GM23338 (cell line): ENCODE measurements around the gene MYMX. TPM values are rescaled to one million over a fixed set of nuclear protein-coding genes. Genes with fewer than 3 reads are reported as not detected.

Experiments used
- ATAC-seq: fragments of 200-7000 bp; cut with Tn5 transposase; 3 replicates; pipeline ENCODE4 v1.9.1; 2020
- DNase-seq: peaks from one replicate; pipeline ENCODE4 v3.0.0-alpha.2; 2015; ENCODE audit warnings: low spot score
- H2AFZ ChIP-seq: fragments of 200-600 bp; sonication (generic); 2 replicates; pipeline ENCODE4 v1.8.0; 2016; ENCODE audit warnings: antibody characterized with exemption, mild to moderate bottlenecking, moderate library complexity
- H3F3A ChIP-seq: fragments of 200-600 bp; sonication (generic); replicated peaks from 2 replicates; pipeline ENCODE4 v1.8.0; 2017; ENCODE audit warnings: antibody characterized with exemption, mixed run types, low read depth
- H3K27ac ChIP-seq: fragments of 200-600 bp; sonication (generic); 2 replicates; pipeline ENCODE4 v1.6.1; 2016; ENCODE audit warnings: low read depth
- H3K27me3 ChIP-seq: fragments of 200-600 bp; sonication (generic); 2 replicates; pipeline ENCODE4 v1.8.0; 2016; ENCODE audit warnings: mild to moderate bottlenecking, mixed run types, moderate library complexity; ENCODE audit not compliant: insufficient read depth
- H3K36me3 ChIP-seq: fragments of 200-600 bp; sonication (generic); 2 replicates; pipeline ENCODE4 v1.8.0; 2016; ENCODE audit warnings: mild to moderate bottlenecking; ENCODE audit not compliant: insufficient read depth
- H3K4me1 ChIP-seq: fragments of 200-600 bp; sonication (generic); 2 replicates; pipeline ENCODE4 v1.8.0; 2016; ENCODE audit warnings: mild to moderate bottlenecking, moderate library complexity; ENCODE audit not compliant: insufficient read depth
- H3K4me2 ChIP-seq: fragments of 200-600 bp; sonication (generic); 2 replicates; pipeline ENCODE4 v1.7.1; 2017; ENCODE audit warnings: mixed run types
- H3K4me3 ChIP-seq: fragments of 200-600 bp; sonication (generic); 2 replicates; pipeline ENCODE4 v1.6.1; 2016; ENCODE audit warnings: mixed run types
- H3K79me2 ChIP-seq: fragments of 200-600 bp; sonication (generic); replicated peaks from 2 replicates; pipeline ENCODE4 v1.8.0; 2017; ENCODE audit warnings: mild to moderate bottlenecking; ENCODE audit not compliant: insufficient read depth
- H3K9me2 ChIP-seq: fragments of 200-600 bp; sonication (generic); 2 replicates; pipeline ENCODE4 v1.8.0; 2017; ENCODE audit not compliant: insufficient read depth
- H4K20me1 ChIP-seq: fragments of 200-600 bp; sonication (generic); replicated peaks from 2 replicates; pipeline ENCODE4 v1.8.0; 2017; ENCODE audit warnings: mild to moderate bottlenecking; ENCODE audit not compliant: insufficient read depth
- H3K27ac Mint-ChIP-seq: 2 replicates; pipeline ENCODE4 v1.8.0; 2020; ENCODE audit warnings: inconsistent platforms, mild to moderate bottlenecking, moderate library complexity, mixed read lengths
- H3K27me3 Mint-ChIP-seq: 3 replicates; pipeline ENCODE4 v1.8.0; 2022; ENCODE audit warnings: low read depth, mild to moderate bottlenecking, moderate library complexity, mixed read lengths, inconsistent platforms; ENCODE audit not compliant: insufficient read depth, poor library complexity
- H3K36me3 Mint-ChIP-seq: 3 replicates; pipeline ENCODE4 v1.8.0; 2021; ENCODE audit warnings: low read depth, mild to moderate bottlenecking, inconsistent platforms, moderate library complexity, mixed read lengths
- H3K4me1 Mint-ChIP-seq: 3 replicates; pipeline ENCODE4 v1.8.0; 2020; ENCODE audit warnings: mild to moderate bottlenecking, inconsistent platforms, mixed read lengths
- H3K4me3 Mint-ChIP-seq: 3 replicates; pipeline ENCODE4 v1.8.0; 2021; ENCODE audit warnings: moderate library complexity, mild to moderate bottlenecking, inconsistent platforms, mixed read lengths
- H3K9me3 Mint-ChIP-seq: 3 replicates; pipeline ENCODE4 v1.8.0; 2020; ENCODE audit warnings: moderate library complexity, mild to moderate bottlenecking, inconsistent platforms, mixed read lengths
- EZH2 ChIP-seq: fragments of 200-600 bp; sonication (generic); IDR thresholded peaks from one replicate; pipeline ENCODE4 v1.8.0; 2017; ENCODE audit warnings: antibody characterized with exemption, mild to moderate bottlenecking, low read depth; ENCODE audit not compliant: unreplicated experiment
- JUNB ChIP-seq: IDR thresholded peaks from one replicate; pipeline ENCODE4 v1.6.1; 2016; ENCODE audit warnings: antibody characterized with exemption; ENCODE audit not compliant: unreplicated experiment
- POLR2AphosphoS5 ChIP-seq: IDR thresholded peaks from 2 replicates; pipeline ENCODE4 v1.6.1; 2016; ENCODE audit warnings: antibody characterized with exemption, low read depth
- STAT1 ChIP-seq: IDR thresholded peaks from one replicate; pipeline ENCODE4 v1.6.1; 2016; ENCODE audit warnings: antibody characterized with exemption; ENCODE audit not compliant: unreplicated experiment
- ZNF331 ChIP-seq: fragments of 250-450 bp; sonication (Bioruptor Pico); IDR thresholded peaks from 2 replicates; pipeline ENCODE4 v1.5.0; 2020; ENCODE audit warnings: low read depth, mild to moderate bottlenecking, moderate library complexity
- polyA plus RNA-seq: library from polyadenylated mRNA; unstranded; fragments of >200 nt; fragmentation: Nextera tagmentation; extraction: Ambion mirVana; gene quantifications from 2 replicates; pipeline ENCODE4 v1.2.1, GENCODE V29; 2016
- total RNA-seq: library from RNA; depleted of rRNA; stranded (reverse); fragments of >200 nt; shearing (Covaris generic); gene quantifications from 2 replicates; pipeline ENCODE4 v1.2.3, GENCODE V29; 2014
- TF ChIP-seq, protein P1 (sequence below): fragments of 250-450 bp; sonication (Bioruptor Pico); IDR thresholded peaks from 2 replicates; pipeline ENCODE4 v1.5.0; 2020; ENCODE audit warnings: mild to moderate bottlenecking, moderate library complexity
- TF ChIP-seq, protein P2 (sequence below): IDR thresholded peaks from 2 replicates; pipeline ENCODE4 v1.6.1; 2016; ENCODE audit warnings: antibody characterized with exemption

Gene MYMX
- total and polyA plus RNA-seq, 2 experiments from 2014 or later: 2.8 to 7.1 TPM

DNA sequence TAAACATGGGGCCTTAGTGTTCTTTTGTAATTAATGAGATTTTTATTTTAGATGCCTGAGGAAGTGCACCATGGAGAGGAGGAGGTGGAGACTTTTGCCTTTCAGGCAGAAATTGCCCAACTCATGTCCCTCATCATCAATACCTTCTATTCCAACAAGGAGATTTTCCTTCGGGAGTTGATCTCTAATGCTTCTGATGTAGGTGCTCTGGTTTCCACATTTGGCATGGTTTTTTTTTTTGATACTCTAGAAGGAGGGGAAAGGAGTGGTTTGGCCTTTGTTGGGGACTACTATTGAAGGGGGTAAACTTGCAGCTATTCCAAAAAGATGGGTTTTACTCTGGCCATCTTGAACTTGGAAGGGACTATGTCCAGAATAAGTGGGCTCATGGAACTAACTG lies 31.9 kb downstream of the MYMX start (continued):
- TF ChIP-seq, protein P1, sequence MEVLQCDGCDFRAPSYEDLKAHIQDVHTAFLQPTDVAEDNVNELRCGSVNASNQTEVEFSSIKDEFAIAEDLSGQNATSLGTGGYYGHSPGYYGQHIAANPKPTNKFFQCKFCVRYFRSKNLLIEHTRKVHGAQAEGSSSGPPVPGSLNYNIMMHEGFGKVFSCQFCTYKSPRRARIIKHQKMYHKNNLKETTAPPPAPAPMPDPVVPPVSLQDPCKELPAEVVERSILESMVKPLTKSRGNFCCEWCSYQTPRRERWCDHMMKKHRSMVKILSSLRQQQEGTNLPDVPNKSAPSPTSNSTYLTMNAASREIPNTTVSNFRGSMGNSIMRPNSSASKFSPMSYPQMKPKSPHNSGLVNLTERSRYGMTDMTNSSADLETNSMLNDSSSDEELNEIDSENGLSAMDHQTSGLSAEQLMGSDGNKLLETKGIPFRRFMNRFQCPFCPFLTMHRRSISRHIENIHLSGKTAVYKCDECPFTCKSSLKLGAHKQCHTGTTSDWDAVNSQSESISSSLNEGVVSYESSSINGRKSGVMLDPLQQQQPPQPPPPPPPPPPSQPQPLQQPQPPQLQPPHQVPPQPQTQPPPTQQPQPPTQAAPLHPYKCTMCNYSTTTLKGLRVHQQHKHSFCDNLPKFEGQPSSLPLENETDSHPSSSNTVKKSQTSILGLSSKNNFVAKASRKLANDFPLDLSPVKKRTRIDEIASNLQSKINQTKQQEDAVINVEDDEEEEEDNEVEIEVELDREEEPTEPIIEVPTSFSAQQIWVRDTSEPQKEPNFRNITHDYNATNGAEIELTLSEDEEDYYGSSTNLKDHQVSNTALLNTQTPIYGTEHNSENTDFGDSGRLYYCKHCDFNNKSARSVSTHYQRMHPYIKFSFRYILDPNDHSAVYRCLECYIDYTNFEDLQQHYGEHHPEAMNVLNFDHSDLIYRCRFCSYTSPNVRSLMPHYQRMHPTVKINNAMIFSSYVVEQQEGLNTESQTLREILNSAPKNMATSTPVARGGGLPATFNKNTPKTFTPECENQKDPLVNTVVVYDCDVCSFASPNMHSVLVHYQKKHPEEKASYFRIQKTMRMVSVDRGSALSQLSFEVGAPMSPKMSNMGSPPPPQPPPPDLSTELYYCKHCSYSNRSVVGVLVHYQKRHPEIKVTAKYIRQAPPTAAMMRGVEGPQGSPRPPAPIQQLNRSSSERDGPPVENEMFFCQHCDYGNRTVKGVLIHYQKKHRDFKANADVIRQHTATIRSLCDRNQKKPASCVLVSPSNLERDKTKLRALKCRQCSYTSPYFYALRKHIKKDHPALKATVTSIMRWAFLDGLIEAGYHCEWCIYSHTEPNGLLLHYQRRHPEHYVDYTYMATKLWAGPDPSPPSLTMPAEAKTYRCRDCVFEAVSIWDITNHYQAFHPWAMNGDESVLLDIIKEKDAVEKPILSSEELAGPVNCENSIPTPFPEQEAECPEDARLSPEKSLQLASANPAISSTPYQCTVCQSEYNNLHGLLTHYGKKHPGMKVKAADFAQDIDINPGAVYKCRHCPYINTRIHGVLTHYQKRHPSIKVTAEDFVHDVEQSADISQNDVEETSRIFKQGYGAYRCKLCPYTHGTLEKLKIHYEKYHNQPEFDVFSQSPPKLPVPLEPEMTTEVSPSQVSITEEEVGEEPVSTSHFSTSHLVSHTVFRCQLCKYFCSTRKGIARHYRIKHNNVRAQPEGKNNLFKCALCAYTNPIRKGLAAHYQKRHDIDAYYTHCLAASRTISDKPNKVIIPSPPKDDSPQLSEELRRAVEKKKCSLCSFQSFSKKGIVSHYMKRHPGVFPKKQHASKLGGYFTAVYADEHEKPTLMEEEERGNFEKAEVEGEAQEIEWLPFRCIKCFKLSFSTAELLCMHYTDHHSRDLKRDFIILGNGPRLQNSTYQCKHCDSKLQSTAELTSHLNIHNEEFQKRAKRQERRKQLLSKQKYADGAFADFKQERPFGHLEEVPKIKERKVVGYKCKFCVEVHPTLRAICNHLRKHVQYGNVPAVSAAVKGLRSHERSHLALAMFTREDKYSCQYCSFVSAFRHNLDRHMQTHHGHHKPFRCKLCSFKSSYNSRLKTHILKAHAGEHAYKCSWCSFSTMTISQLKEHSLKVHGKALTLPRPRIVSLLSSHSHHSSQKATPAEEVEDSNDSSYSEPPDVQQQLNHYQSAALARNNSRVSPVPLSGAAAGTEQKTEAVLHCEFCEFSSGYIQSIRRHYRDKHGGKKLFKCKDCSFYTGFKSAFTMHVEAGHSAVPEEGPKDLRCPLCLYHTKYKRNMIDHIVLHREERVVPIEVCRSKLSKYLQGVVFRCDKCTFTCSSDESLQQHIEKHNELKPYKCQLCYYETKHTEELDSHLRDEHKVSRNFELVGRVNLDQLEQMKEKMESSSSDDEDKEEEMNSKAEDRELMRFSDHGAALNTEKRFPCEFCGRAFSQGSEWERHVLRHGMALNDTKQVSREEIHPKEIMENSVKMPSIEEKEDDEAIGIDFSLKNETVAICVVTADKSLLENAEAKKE (CRISPR knock-in tag): no peak
- TF ChIP-seq POLR2AphosphoS5: no peak
- TF ChIP-seq EZH2: no peak
- no peak for TF ChIP-seq JUNB
- no peak for TF ChIP-seq ZNF331 (CRISPR knock-in tag)

DNA sequence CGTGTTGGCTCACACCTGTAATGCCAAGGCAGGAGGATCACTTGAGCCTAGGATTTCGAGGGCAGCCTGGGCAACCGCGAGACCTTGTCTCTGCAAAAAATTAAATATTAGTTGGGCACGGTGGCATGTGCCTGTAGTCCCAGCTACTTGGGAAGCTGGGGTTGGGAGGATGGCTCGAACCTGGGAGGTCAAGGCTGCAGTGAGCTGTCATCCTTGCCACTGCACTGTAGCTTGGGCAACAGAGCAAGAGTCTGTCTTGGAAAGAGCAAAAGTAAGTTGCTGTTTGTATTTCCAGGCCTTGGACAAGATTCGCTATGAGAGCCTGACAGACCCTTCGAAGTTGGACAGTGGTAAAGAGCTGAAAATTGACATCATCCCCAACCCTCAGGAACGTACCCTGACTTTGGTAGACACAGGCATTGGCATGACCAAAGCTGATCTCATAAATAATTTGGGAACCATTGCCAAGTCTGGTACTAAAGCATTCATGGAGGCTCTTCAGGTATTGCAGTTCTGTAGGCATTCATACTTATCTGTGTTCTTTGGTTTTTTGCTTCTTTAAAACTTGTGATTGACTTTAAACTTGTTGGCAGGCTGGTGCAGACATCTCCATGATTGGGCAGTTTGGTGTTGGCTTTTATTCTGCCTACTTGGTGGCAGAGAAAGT lies 32.5 kb downstream of the MYMX start:
- Histone ChIP-seq H3K27ac (peak overlapping the region; percentile 99), H4K20me1 (peaks cover 62% of the 10 kb centered on the region), H3K9me2 (no peaks in the 10 kb centered on the region), H3K4me2 (peak overlapping the region; percentile 90), H3K36me3 (peaks cover 63% of the 10 kb centered on the region), H3K27me3 (no peaks in the 10 kb centered on the region), H2AFZ (no peak overlapping the region), H3K4me1 (peaks cover 30% of the 10 kb centered on the region), H3K4me3 (peak overlapping the region; percentile 100), H3F3A (peaks cover 80% of the 10 kb centered on the region), H3K79me2 (peaks cover 59% of the 10 kb centered on the region)
- Mint-ChIP-seq H3K27me3 (peaks cover 71% of the 10 kb centered on the region), H3K36me3 (peaks cover 73% of the 10 kb centered on the region), H3K4me1 (peaks cover 54% of the 10 kb centered on the region), H3K9me3 (peaks cover 13% of the 10 kb centered on the region), H3K27ac (peak overlapping the region; percentile 100), H3K4me3 (peak overlapping the region; percentile 100)
- DNase-seq: no peak
- no peak for ATAC-seq
- TF ChIP-seq, protein P2, sequence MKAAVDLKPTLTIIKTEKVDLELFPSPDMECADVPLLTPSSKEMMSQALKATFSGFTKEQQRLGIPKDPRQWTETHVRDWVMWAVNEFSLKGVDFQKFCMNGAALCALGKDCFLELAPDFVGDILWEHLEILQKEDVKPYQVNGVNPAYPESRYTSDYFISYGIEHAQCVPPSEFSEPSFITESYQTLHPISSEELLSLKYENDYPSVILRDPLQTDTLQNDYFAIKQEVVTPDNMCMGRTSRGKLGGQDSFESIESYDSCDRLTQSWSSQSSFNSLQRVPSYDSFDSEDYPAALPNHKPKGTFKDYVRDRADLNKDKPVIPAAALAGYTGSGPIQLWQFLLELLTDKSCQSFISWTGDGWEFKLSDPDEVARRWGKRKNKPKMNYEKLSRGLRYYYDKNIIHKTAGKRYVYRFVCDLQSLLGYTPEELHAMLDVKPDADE: no peak
- no peak for TF ChIP-seq STAT1
- TF ChIP-seq, protein P1 (CRISPR knock-in tag): no peak
- TF ChIP-seq JUNB: no peak
